HG02798 (cell line): ENCODE results near the gene PTPRG.

Experiments used
- ATAC-seq: cut with Tn5 transposase; IDR thresholded peaks from one replicate; pipeline ENCODE4 v1.9.1; 2021; ENCODE audit warnings: mild to moderate bottlenecking; ENCODE audit not compliant: unreplicated experiment, poor library complexity

The PTPRG gene

DNA sequence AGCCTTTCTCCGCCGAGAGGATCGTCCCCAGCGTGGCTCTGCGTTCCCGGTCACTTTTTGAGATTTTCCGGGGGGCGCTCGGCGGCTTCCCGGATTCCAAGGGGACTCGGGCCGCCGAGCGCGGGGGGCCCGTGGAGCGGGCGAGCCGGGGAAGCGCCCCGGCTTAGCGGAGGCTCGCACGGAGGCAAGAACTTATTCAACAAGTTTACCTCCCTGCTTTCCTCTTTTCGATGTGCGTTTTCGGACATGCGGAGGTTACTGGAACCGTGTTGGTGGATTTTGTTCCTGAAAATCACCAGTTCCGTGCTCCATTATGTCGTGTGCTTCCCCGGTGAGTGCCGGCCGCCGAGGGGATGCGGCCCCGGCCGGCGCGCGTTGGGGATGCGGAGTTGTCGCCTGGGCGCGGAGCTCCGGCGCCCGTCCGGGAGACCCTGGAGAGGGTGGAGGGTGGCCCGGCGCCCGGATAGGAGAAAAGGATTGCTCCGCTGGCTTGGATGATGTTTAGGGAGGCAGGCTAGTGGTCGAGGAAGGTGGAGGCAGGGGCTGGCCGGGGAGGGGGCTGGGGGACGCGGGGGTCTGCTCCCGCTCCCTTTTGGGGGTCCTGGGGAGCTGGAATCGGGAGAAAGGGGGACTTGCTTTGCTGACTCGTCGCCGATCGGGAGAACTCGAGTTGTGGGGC is 810 bp downstream of the PTPRG start:
- ATAC-seq: no peak

DNA sequence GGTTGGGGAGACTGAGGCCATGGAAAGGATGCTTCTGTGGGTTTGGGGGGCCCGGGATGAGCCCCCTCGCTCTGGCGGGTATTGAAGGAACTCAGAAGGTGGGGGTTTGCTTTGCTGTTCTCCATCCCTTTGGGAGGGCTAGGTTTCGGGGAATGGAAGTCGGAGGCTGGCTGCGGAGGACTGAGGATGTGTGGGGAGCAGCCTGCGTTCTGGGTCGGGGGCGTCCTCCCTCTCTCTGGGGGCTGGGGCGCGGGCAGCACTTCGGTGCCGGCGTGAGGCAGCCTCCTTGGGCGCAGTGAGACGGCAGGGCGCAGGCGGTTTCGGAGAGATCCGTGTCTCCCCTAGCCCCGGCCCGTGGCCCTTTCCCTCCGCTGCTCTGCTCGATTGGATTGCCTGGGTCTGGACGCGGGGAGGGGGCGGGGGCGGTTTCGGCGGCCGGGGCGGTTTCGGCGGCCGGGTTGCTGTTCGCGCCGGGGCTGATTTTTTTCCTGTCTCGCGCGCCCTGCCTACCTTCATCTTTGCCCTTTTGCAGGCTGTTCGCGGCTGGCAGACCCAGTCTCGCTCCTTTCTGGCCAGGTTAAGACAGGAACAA is 1.4 kb downstream of the PTPRG start:
- no peak for ATAC-seq

DNA sequence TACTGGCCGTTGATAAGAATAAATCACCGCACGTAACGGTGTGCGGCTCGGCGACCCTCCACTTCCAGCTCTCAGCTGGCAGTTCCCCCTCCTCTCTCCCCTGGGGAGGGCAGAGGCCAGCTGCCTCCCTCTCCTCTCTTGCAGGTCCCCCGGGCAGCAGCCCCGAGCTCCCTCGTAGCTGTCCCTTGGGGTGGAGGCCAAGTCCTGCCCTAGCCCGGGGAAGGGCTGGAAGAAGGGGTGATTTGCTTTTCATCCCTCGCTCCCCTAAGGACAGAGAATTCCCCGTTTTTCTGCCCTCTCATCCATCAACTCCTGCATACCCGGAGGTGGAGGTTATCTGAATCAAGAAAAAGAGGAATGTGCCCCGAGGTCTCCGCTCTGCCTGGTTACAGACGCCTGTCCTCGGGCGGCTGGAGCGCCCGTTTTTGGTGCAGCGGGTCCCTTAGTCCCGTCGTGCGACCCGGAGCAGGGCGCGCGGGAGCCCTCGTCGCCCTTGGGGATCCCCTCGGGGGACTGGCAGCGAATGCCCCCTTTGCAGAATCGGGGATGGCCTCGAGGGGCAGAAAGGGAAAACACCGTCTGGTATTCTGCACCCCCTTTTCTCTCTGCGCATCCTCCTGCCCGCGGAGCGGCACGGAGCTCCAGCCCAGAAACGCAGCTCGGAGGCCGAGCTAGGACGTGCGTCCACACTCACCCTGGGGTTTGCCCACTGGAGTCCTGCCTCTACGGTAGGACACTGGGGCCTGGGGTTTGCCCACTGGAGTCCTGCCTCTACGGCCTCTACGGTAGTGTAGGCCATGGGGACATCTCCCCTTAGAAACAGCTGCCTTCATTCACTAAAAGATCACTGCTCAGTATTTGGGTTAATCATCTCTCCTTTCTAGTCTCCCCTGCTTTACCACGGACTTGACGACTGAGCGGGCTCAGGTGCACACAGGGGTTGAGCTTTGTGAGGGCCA is 2.2 kb downstream of the PTPRG start:
- ATAC-seq: no peak

DNA sequence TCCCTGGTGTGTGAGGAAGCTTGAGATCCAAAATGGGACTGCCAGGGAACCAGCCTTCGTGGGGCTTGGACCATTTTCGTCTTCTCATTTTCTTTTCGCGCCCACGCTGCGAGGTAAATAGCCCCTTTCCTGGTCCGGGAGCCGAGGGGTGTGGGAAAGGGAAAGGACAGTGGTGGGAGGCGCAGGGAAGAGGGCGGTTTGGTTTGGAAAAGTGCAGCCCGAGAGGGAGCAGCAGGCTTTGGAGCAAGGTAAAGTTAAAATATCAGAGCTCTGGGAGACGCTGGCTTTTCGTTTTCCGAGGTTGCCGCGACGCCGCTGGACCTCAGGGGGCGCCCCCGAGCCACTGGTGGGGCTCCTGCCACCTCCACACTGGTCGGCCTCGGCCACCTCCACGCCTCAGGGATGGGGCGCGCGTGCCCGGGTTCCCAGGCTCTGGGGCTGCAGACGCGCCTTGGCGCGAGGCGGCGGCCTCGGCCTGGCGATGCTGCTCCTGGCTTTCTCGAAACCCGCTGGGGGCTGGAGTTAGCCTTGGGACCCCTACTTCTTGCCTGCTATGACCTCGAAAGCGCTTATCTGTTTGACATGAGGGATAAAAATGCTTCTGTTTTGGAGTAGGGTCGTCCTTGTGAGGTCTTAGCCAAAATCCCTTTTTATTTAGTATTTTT is 3.2 kb downstream of the PTPRG start:
- no peak for ATAC-seq

DNA sequence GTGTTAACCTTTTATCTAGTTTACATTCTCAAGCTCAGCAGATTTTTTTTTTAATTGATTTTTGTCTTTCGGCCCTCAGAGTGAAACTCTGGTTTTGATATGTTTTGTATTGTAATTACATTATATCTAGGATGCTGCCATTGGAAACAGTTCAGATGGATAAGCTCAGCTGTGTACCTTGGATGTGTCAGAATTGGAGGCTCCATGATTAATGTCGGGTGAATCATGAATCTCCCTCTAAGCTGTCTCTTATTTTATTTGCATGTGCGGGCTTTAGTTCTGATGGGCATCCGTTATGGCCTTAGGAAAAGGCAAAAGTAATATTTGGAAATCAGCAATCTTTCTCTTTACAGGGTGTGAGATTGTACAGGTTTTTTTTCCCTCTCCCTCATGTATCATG is 4.2 kb downstream of the PTPRG start:
- no peak for ATAC-seq

DNA sequence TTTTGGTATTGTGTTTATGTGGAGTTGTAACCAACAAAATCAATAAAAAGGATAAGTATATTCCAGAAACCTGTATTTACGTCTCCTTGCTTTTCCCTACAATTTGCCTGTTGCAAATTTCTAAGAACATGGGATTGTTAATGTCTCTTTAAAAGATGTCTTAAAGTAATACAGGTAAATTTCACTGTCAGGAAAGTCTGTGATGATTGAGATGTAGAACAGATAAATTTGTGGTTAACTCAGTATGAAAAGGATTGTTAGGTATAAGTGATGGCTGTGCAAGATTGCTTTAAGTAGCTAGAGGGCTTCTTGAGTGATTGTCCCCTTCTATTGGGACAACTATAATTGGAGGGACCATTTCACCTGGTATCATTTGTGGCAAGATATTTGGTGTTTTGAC is 6.8 kb downstream of the PTPRG start:
- ATAC-seq: no peak

DNA sequence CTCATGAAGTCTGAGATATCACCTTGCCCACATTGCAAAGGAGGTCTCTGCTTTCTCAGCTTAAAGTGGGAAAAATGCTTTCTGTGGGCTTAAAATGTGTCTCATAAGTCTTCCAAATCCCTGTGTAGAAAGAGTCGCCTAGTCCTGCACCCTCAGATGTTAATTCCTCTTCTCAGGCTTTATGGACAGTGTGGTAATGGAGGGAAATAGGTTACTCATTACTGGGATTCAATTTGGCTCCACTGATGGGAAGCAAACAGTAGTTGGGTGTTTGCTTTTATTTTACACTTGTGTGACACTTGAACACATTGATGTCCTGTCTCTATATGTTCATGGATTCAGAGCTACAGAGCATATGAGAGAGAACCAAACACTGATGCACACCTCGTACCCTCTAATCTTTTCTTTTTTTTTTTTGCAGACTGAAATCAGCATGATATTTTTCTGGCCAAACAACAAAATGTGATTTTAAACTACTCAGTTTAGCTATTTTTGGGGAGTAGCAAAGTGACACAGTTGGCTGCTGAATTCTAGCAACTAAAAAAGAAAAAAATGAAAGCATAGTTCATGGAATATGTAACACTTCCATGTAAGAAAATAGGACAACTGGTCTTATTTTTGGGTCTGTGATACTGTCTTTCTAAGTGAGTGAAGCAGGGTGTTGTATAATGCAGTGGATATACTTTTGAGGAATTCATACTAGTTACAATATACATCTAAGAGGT is 8.6 kb downstream of the PTPRG start:
- no peak for ATAC-seq

DNA sequence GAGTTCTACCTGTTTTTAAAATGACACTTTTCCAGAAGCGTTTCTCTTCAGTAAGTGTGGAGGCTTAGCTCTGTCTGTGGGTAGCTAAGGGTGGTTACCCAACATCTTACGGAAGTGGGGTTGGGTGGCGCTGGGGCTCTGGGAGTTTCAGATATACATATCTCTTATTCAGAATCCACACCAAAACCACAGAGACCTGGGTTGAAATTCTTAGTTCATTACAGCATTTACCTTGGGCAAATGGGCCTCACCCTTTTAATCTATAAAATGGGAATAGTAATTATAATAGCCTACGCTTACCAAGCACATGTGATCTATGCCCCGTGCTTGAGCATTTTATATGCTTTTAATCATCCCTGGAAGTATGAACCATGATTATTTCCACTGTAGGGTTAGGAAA is 9.4 kb downstream of the PTPRG start:
- ATAC-seq: no peak

DNA sequence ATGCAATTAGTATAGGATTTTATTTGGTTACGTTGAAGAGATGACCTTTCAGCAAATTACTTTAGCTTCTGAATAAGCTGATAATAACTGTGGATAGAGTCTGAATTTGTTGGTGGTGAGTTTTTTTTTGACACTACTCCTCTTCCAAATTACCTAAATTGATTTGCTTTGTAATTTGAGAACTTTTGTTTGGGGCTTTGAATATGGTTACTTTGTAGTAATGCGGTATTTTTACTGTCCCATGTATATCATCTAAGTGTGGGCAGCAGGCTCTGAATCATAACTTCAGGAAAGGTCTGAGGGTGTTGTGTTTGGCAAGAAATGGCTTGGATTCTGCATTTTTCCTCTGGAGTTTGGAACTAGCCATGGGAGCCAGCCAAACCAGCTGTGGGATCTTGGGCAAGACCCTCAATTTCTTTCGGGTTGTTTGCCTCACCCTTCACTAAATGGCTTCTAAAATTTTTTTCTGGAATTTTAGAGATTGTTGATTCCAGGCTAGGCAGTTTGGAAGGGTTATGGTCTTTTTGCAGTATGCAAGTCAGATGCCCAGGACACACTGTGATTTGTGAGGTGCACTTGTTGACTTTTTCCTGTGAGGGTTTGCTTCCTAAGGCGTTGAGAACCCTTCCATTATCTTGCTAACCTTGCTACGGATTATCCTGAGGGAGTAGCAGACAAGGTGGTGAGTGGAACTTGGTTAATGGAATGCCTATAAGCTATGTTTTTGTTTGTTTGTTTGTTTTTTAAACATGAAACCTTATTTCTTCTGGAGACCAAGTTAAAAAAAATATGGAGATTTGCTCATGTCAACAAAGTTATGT is 10.4 kb downstream of the PTPRG start:
- ATAC-seq: no peak

DNA sequence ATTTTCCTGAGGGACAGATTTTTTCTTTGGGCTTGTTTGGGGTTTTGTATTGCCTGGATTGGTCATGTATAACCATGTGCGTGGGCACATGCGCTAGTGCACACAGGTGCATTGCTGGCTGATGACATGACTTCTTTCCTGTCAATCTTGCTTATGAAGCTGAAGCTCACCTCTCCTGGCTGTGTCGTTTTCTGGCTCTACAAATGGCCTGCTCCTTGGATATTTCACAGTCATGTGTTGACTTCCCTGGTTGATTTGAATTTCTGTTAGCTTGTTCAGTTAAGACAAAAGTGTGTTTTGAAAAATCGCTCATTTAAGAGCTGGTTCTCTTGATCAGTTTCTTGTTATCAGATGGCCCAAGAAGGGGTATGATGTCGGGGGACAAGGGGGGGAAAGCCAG is 11.5 kb downstream of the PTPRG start:
- no peak for ATAC-seq

DNA sequence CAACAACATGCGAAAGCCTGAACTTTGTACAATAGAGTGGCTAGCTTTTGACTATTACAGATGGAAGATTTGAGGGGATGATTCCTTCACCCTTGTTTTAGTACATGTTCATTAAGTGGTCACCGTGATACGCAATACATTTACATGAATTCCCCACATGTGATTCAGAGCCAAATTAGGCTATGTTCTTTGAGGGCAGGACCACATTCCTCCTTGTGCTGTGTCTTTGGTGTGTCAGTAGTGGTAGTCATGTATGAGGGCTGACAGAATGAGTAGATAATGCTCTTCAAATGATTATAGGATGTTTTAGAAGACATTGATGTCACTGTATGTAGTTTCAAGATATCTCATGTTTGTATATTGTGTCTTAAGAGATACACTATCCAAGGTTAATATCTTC is 12.1 kb downstream of the PTPRG start:
- no peak for ATAC-seq

DNA sequence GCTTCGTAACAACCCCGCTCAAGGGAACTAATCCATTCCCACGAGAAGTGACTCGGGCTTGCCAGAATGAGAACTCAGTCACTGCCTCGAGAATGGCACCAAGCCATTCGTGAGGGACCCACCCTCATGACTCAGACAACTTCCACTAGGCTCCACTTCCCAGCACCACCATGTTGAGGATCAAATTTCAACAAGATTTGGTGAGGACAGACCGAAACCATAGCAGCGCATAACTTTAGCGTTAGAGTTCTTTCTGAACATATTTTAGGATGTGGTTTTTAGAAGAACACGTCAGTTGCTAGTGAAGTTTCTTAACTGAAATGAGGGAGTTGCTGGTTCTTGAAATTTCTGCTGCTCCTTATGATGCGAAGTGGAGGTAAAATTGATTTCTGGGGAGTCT is 13.5 kb downstream of the PTPRG start:
- ATAC-seq: no peak

DNA sequence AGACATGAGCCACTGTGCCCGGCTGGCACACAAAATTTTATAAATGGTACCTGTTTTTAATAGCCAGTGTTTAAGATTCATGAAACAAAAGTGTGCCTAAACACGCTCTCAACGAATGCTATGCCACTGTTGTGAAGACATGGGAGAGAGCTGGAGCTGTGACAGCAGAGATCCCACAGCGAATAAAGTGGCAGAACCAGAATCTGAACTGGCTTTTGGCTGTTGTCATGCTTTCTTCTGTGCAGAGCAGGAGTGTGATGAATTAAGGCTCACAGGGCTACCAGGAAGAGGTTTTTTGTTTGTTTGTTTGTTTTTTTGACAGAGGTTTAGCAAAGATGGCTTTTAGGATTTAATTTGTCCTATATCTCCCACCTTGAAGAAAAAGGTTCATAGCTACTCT is 14.5 kb downstream of the PTPRG start:
- ATAC-seq: no peak

DNA sequence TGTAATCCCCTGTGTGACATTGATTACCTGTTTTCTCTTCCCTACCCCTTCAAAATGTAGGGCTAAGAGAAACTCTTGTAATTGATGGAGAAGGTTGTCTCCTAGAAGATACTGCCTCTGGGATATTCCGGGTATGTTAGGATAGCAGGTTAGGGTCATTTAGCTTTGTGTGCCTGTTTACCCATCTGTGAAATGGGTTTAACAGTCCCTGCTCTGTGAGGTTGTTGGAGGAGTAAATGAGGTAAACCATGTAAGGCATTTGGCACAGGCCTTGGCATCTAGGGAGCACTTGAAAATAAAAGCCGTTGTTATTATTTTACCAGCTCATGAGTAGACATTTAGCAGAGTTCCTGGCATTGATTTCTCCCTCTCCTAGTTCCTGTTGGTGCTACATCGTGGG is 16.4 kb downstream of the PTPRG start:
- no peak for ATAC-seq

DNA sequence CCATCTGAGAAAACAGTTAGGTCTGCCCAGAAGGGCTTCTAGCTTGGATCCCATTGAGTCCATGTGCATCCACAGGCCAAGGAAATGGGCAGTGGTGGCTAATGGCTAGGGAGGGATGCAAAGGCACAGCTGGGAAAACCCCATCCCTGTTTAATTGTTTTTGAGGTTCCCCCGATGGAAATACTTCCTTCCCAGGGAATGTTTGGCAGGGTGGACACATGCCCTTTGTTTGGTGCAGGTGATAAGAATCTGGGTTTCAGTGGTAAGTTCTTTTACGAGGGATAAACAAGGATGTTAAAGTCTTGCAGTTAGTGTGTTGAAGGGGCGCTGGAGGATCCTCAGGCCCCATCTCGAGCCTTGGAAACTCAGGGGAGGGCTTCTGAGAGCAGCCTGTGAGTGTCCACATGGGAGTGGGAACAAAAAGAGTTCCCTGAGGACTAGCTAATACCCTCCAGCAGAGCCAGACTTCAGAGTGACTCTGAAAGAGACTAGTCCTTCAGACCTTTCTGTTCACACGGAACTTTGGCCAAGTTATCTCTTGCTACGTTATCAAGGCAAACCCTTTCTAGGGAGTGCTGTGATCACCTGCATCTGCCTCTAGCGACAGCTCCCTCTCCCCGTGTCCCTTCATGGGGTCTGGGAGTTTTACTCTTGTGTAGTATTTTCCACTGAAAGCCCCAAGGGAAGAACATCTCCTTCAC is 17.4 kb downstream of the PTPRG start:
- ATAC-seq: no peak

DNA sequence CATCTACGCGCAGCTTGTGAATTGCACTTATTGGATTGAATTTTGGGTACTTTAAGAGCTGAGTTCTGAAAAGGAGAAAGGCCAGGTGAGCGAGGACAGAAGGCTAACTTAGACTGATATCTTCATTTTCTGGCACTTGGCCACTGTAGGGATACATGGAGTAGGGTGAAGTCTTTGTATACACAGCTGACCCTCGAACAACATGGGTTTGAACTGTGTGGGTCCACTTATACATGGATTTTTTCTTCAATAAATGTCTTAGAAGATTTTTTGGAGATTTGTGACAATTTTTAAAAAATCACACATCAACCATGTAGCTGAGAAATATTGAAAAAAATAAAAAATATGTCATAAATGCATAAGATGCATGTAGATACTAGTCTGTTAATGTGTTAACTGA is 18.3 kb downstream of the PTPRG start:
- no peak for ATAC-seq

DNA sequence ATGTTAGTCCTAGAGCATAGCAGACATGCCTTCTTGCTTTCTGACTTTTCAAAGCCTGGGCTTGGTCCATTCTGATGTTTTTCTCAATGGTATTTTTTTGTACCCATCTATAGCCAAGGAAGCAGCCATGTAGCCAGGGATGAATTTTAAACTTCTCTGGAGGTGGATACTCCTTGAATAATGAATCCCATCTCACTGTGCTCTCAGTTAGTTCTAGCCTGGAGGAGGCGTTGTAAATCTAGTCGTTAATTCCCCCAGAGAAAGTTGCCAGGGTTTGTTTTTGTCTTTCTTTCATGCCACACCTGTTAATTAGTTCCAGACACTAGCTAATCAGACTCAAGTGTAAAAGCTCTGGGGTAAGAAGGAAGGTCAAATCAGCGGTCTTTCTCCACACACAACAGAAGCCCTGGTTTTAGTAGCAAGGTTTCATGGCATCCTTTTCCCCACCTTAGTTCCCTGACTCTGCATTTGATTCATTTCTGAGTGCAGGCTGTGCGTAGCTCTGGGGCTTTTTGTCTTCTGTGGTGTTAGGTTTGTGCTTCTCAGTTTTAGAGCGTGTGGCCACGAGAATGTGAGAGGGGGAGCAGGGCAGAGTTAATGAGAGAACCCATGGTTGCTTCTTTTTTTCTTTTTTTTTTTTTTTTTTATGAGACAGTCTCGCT is 19.7 kb downstream of the PTPRG start:
- ATAC-seq: no peak

DNA sequence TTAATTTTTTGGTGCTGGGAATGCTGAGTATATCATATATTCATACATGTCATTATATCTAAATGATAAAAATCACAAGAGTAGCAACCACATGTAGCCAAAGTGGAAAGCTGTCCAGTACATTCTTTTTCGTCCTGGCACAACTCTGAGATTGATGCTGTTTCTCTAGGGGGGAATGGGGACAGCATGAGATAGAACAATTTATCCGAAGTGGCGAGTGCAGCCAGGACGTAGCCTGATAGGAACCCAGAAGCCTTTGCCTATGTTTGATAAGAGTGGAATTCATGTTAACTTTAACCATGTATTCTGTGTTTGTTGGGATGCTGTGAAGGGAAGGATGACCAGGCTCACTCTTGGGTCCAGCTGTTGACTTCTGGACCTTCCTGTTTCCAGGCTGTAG is 20.9 kb downstream of the PTPRG start:
- no peak for ATAC-seq
